GM12873 (cell line): ENCODE measurements around the gene BCL2L13.

Experiments used
- CTCF ChIP-seq: IDR thresholded peaks from 2 replicates; pipeline ENCODE4 v1.5.1; 2012; ENCODE audit warnings: low read depth, mild to moderate bottlenecking, moderate library complexity, low read length, control low read depth; ENCODE audit not compliant: insufficient read depth; ENCODE audit errors: missing control alignments

BCL2L13 gene

GRCh38 chr22:17732251-17732854 is 93.8 kb downstream of the BCL2L13 start:
- TF ChIP-seq CTCF = no peak

GRCh38 chr22:17733466-17733865 is 94.9 kb downstream of the BCL2L13 start:
- TF ChIP-seq CTCF = no peak

- TF ChIP-seq CTCF = no peak
These were observed 95.6 kb downstream of the BCL2L13 start for GRCh38 chr22:17734187-17734586.

GRCh38 chr22:17738386-17739128 is 100.0 kb downstream of the BCL2L13 start:
- TF ChIP-seq CTCF = no peak

GRCh38 chr22:17739196-17739975 is 100.8 kb downstream of the BCL2L13 start:
- no peak for TF ChIP-seq CTCF

- no peak for TF ChIP-seq CTCF
These were observed 103.4 kb downstream of the BCL2L13 start for GRCh38 chr22:17741866-17742526.

GRCh38 chr22:17742527-17742902 is 104.0 kb downstream of the BCL2L13 start:
- TF ChIP-seq CTCF = peak; percentile 95
